NT2/D1 (cell line): ENCODE measurements around the gene CCDC107.

Experiments used
- SUZ12 ChIP-seq: IDR thresholded peaks from 2 replicates; pipeline ENCODE4 v1.6.1; 2011; ENCODE audit not compliant: insufficient read length, insufficient read depth; ENCODE audit errors: extremely low read depth
- YY1 ChIP-seq: IDR thresholded peaks from 2 replicates; pipeline ENCODE4 v1.6.1; 2011; ENCODE audit not compliant: insufficient read length, insufficient read depth
- ZNF274 ChIP-seq: IDR thresholded peaks from 2 replicates; pipeline ENCODE4 v1.6.1; 2011; ENCODE audit warnings: mild to moderate bottlenecking, low read depth, low read length

DNA sequence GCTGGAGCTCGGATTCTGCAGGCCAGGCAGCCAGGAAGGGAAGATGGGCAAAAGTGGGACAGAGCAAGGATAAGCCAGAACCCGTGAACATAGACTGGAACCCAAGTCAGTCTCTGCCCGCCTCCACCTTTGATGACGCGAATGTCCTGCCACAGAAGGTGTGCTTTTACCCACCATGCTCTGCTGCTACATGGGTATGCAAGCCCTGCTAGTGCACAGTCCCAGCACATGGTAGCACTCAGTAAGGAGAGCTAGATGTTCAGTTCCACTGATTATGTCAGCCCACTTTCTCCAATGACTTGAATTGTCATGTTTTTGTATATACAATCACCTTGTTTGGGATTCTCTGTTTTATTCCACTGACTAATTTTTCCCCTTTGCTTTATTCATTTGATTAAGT lies 28.5 kb upstream of the CCDC107 start:
- TF ChIP-seq SUZ12, result no peak
- TF ChIP-seq YY1, result no peak
- no peak for TF ChIP-seq ZNF274
